Measurements from ENCODE around the gene LHPP. TPM values are rescaled to one million over a fixed set of nuclear protein-coding genes. Genes with fewer than 3 reads are reported as not detected.
A peak's percentile ranks its signal among the peaks of the same experiment; 100 is the strongest.

The LHPP gene
- total and polyA plus RNA-seq, 2 experiments from 2014 or later: 27.4 to 40.2 TPM

- peaks cover 7% of the 10 kb centered on the region for H3K27me3 Mint-ChIP-seq (ENCODE audit: insufficient read depth, low read depth, poor library complexity)
These were observed 16.2 kb downstream of the LHPP start for GRCh38 chr10:124477614-124478363.

DNA sequence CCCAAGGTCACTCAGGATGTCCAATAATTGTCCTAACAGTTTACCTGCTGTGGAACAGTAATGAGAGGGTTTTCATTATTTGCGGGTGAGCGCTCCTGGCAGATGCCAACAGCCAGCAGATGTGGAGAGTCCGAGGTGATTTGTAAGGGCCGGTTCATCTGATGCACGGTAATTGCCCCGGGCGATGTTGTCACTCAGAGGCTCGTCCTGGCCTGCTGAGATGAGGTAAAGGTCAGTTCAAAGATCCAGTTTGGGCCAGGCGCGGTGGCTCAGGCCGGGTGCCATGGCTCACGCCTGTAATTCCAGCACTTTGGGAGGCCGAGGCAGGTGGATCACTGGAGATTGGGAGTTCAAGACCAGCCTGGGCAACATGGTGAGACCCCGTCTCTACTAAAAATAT, 16.9 kb downstream of the LHPP start:
- Histone ChIP-seq H3K27me3 (ENCODE audit: insufficient read depth) (no peaks in the 10 kb centered on the region), H2AFZ (no peak overlapping the region), H4K20me1 (replicated peaks; ENCODE audit: insufficient read depth) (no peaks in the 10 kb centered on the region), H3F3A (replicated peaks; ENCODE audit: low read depth) (no peaks in the 10 kb centered on the region), H3K9me2 (ENCODE audit: insufficient read depth) (no peaks in the 10 kb centered on the region), H3K4me1 (ENCODE audit: insufficient read depth) (peaks cover 44% of the 10 kb centered on the region), H3K27ac (ENCODE audit: low read depth) (no peak overlapping the region), H3K4me2 (no peak overlapping the region), H3K4me3 (no peak overlapping the region), H3K36me3 (ENCODE audit: insufficient read depth) (no peaks in the 10 kb centered on the region), H3K79me2 (replicated peaks; ENCODE audit: insufficient read depth) (no peaks in the 10 kb centered on the region; the same call in 1 of the 2 replicates)
- ATAC-seq: no peak
- H3K36me3 Mint-ChIP-seq (ENCODE audit: low read depth): peaks cover 10% of the 10 kb centered on the region; the same call in 1 of the 3 replicates
- H3K27ac Mint-ChIP-seq: no peak overlapping the region; the same call in 1 of the 2 replicates
- peaks cover 4% of the 10 kb centered on the region for H3K27me3 Mint-ChIP-seq (ENCODE audit: insufficient read depth, low read depth, poor library complexity)
- no peak overlapping the region for H3K4me3 Mint-ChIP-seq
- peaks cover 42% of the 10 kb centered on the region for H3K4me1 Mint-ChIP-seq
- DNase-seq (ENCODE audit: low spot score): no peak
- peaks cover 3% of the 10 kb centered on the region; the same call in 1 of the 3 replicates for H3K9me3 Mint-ChIP-seq
- TF ChIP-seq EZH2 (IDR thresholded peaks at IDR 0.05; ENCODE audit: low read depth, unreplicated experiment): no peak
- TF ChIP-seq ETS1 (IDR thresholded peaks at IDR 0.05): no peak
- no peak for TF ChIP-seq ZNF331 (CRISPR knock-in tag; IDR thresholded peaks at IDR 0.05; ENCODE audit: low read depth)
- no peak for TF ChIP-seq ZNF462 (CRISPR knock-in tag; IDR thresholded peaks at IDR 0.05)
- TF ChIP-seq STAT1 (IDR thresholded peaks at IDR 0.05; ENCODE audit: unreplicated experiment): no peak
- no peak for TF ChIP-seq JUNB (IDR thresholded peaks at IDR 0.05; ENCODE audit: unreplicated experiment)
- no peak for TF ChIP-seq ZNF114 (CRISPR knock-in tag; IDR thresholded peaks at IDR 0.05)

More at GRCh38 chr10:124477614-124478363, 16.2 kb downstream of the LHPP start:
- Histone ChIP-seq H3K27me3 (ENCODE audit: insufficient read depth) (no peaks in the 10 kb centered on the region), H3K4me2 (peak overlapping the region; percentile 12; the same call in 1 of the 2 replicates), H3K27ac (ENCODE audit: low read depth) (peak overlapping the region; percentile 14; the same call in 1 of the 2 replicates), H3K4me1 (ENCODE audit: insufficient read depth) (peaks cover 44% of the 10 kb centered on the region), H3F3A (replicated peaks; ENCODE audit: low read depth) (no peaks in the 10 kb centered on the region), H3K79me2 (replicated peaks; ENCODE audit: insufficient read depth) (no peaks in the 10 kb centered on the region; the same call in 1 of the 2 replicates), H3K4me3 (no peak overlapping the region), H4K20me1 (replicated peaks; ENCODE audit: insufficient read depth) (no peaks in the 10 kb centered on the region), H2AFZ (no peak overlapping the region), H3K9me2 (ENCODE audit: insufficient read depth) (no peaks in the 10 kb centered on the region), H3K36me3 (ENCODE audit: insufficient read depth) (no peaks in the 10 kb centered on the region)
- DNase-seq (ENCODE audit: low spot score) (peak; percentile 82), ATAC-seq (peak; percentile 61)
- Mint-ChIP-seq H3K27ac (no peak overlapping the region; the same call in 1 of the 2 replicates), H3K4me3 (no peak overlapping the region), H3K4me1 (peaks cover 44% of the 10 kb centered on the region), H3K9me3 (peaks cover 3% of the 10 kb centered on the region; the same call in 1 of the 3 replicates), H3K36me3 (ENCODE audit: low read depth) (peaks cover 7% of the 10 kb centered on the region; the same call in 1 of the 3 replicates)
- TF ChIP-seq ETS1 (IDR thresholded peaks at IDR 0.05) (no peak), CREB1 (CRISPR knock-in tag; IDR thresholded peaks at IDR 0.05; ENCODE audit: low read depth) (0 out of 2 replicates have a peak, but pooled peaks have one; percentile 11)

Data from GM23338 (cell line).